SK-N-SH (cell line): ENCODE data around the gene ZXDC. TPM values are rescaled to one million over a fixed set of nuclear protein-coding genes. Genes with fewer than 3 reads are reported as not detected.

Experiments used
- CTCF ChIA-PET: fragments of 300-600, 350-600 bp; formaldehyde crosslinking; extraction: SDS; loops from one replicate; lab custom pipeline; 2021; lab: Yijun Ruan, JAX
- POLR2A ChIA-PET: fragments of 350-600 bp; sonication (Branson Sonifier 250); formaldehyde crosslinking; extraction: SDS; loops from one replicate; lab custom pipeline; 2020; ENCODE audit warnings: antibody characterized with exemption, inconsistent platforms; lab: Yijun Ruan, JAX
- DNase-seq: peaks from one replicate; pipeline ENCODE4 v3.0.0; 2012
- H2AFZ ChIP-seq: fragments of 200-600 bp; sonication (generic); 2 replicates; pipeline ENCODE4 v1.8.1; 2016; ENCODE audit warnings: antibody characterized with exemption, mild to moderate bottlenecking, low read depth
- H3F3A ChIP-seq: fragments of 200-600 bp; sonication (generic); replicated peaks from 2 replicates; pipeline ENCODE3; 2016; ENCODE audit warnings: antibody characterized with exemption, mild to moderate bottlenecking; ENCODE audit not compliant: insufficient read depth
- H3K27ac ChIP-seq, 2 experiments: fragments of 200-500 bp in 1 of 2; fragments of 200-600 bp in 1 of 2; sonication (Bioruptor generic) in 1 of 2; sonication (generic), shearing (Covaris generic) in 1 of 2; 2 replicates each; pipeline versions ENCODE4 v1.5.1 to v1.6.1; 2014 to 2016; ENCODE audit warnings: low read depth in 2 of 2, inconsistent platforms in 1 of 2, low read length in 1 of 2, mild to moderate bottlenecking in 1 of 2, mixed read lengths in 1 of 2
- H3K27me3 ChIP-seq: fragments of 200-600 bp; sonication (generic), shearing (Covaris generic); 2 replicates; pipeline ENCODE4 v1.6.1; 2016; ENCODE audit warnings: mixed run types; ENCODE audit not compliant: insufficient read depth
- H3K36me3 ChIP-seq, 2 experiments: fragments of 200-500 bp in 1 of 2; fragments of 200-600 bp in 1 of 2; sonication (Bioruptor generic) in 1 of 2; sonication (generic) in 1 of 2; replicated peaks in 1 of 2; 2 replicates each; pipeline versions ENCODE3 to v1.5.1; 2014 to 2016; ENCODE audit warnings: low read length in 1 of 2, mild to moderate bottlenecking in 1 of 2; ENCODE audit not compliant: insufficient read depth in 2 of 2, control insufficient read depth in 1 of 2
- H3K4me1 ChIP-seq, 2 experiments: fragments of 200-500 bp in 1 of 2; fragments of 200-600 bp in 1 of 2; sonication (Bioruptor generic) in 1 of 2; sonication (generic), shearing (Covaris generic) in 1 of 2; 2 replicates each; pipeline versions ENCODE4 v1.5.1 to v1.6.1; 2014 to 2016; ENCODE audit warnings: low read depth in 1 of 2, low read length in 1 of 2, mixed run types in 1 of 2; ENCODE audit not compliant: insufficient read depth in 2 of 2, control insufficient read depth in 1 of 2
- H3K4me2 ChIP-seq: fragments of 200-600 bp; sonication (generic), shearing (Covaris generic); 2 replicates; pipeline ENCODE4 v1.6.1; 2017; ENCODE audit warnings: mixed run types
- H3K4me3 ChIP-seq, 2 experiments: fragments of 200-500 bp in 1 of 2; fragments of 200-600 bp in 1 of 2; sonication (Bioruptor generic) in 1 of 2; sonication (generic), shearing (Covaris generic) in 1 of 2; 2 replicates each; pipeline versions ENCODE4 v1.5.1 to v1.8.1; 2014 to 2016; ENCODE audit warnings: low read depth in 2 of 2, inconsistent platforms in 1 of 2, low read length in 1 of 2, mild to moderate bottlenecking in 1 of 2, mixed read lengths in 1 of 2, moderate library complexity in 1 of 2
- H3K79me2 ChIP-seq: fragments of 200-600 bp; sonication (generic); 2 replicates; pipeline ENCODE4 v1.8.1; 2017; ENCODE audit warnings: mild to moderate bottlenecking; ENCODE audit not compliant: insufficient read depth
- H3K9ac ChIP-seq: fragments of 200-600 bp; sonication (generic); 2 replicates; pipeline ENCODE4 v1.6.1; 2017; ENCODE audit warnings: mixed run types
- H3K9me2 ChIP-seq: fragments of 200-600 bp; sonication (generic); 2 replicates; pipeline ENCODE4 v1.6.1; 2017; ENCODE audit warnings: mixed run types
- H3K9me3 ChIP-seq: fragments of 200-600 bp; sonication (generic); 2 replicates; pipeline ENCODE4 v1.6.1; 2017; ENCODE audit warnings: mixed run types, mild to moderate bottlenecking, moderate library complexity
- H4K20me1 ChIP-seq: fragments of 200-600 bp; sonication (generic); 2 replicates; pipeline ENCODE4 v1.6.1; 2017; ENCODE audit warnings: mild to moderate bottlenecking, mixed run types; ENCODE audit not compliant: insufficient read depth
- ELF1 ChIP-seq: IDR thresholded peaks from 2 replicates; pipeline ENCODE4 v1.4.0; 2012
- FOXJ3 ChIP-seq: sonication (generic); formaldehyde crosslinking; IDR thresholded peaks from 2 replicates; pipeline ENCODE4 v1.5.1; 2020; ENCODE audit warnings: mild to moderate bottlenecking, missing genetic modification reagents
- GATA2 ChIP-seq: sonication (generic); formaldehyde crosslinking; IDR thresholded peaks from 2 replicates; pipeline ENCODE4 v1.5.0; 2020; ENCODE audit warnings: mild to moderate bottlenecking, missing genetic modification reagents
- JUND ChIP-seq: IDR thresholded peaks from 2 replicates; pipeline ENCODE4 v1.4.0; 2012
- MXI1 ChIP-seq: IDR thresholded peaks from 2 replicates; pipeline ENCODE4 v1.6.1; 2012; ENCODE audit warnings: mild to moderate bottlenecking, low read depth, low read length, improper control_type of control experiment
- NFIC ChIP-seq: IDR thresholded peaks from 2 replicates; pipeline ENCODE4 v1.4.0; 2012; ENCODE audit warnings: borderline replicate concordance
- RCOR1 ChIP-seq: fragments of 150-350 bp; IDR thresholded peaks from 2 replicates; pipeline ENCODE4 v1.6.1; 2017; ENCODE audit warnings: antibody characterized with exemption, low read length
- TAF1 ChIP-seq: IDR thresholded peaks from 2 replicates; pipeline ENCODE4 v1.6.1; 2012; ENCODE audit warnings: low read depth, mild to moderate bottlenecking, low read length, moderate library complexity, borderline replicate concordance
- TCF12 ChIP-seq: IDR thresholded peaks from 2 replicates; pipeline ENCODE4 v1.4.0; 2012
- TEAD4 ChIP-seq: IDR thresholded peaks from 2 replicates; pipeline ENCODE4 v1.4.0; 2012; ENCODE audit warnings: mild to moderate bottlenecking, borderline replicate concordance; ENCODE audit not compliant: insufficient read depth
- WGBS: methylation state at CpG from one replicate; pipeline ENCODE4 v1.1.6; 2017; ENCODE audit warnings: low lambda C conversion rate; 5-methylcytosine and 5-hydroxymethylcytosine counted together
- polyA plus RNA-seq, 3 experiments: library from polyadenylated mRNA; depleted of rRNA; stranded (reverse); fragments of >200 nt; gene quantifications; 2 replicates each; pipeline ENCODE4 v1.2.3, GENCODE V29; 2012
- TF ChIP-seq, protein P1 (sequence below): IDR thresholded peaks from 2 replicates; pipeline ENCODE4 v1.6.1; 2012; ENCODE audit warnings: mild to moderate bottlenecking, low read depth, low read length, moderate library complexity

The ZXDC gene
- polyA plus RNA-seq, 1 of the 3 experiments (the other 2 are of a cell fraction) = 8.5 TPM

DNA sequence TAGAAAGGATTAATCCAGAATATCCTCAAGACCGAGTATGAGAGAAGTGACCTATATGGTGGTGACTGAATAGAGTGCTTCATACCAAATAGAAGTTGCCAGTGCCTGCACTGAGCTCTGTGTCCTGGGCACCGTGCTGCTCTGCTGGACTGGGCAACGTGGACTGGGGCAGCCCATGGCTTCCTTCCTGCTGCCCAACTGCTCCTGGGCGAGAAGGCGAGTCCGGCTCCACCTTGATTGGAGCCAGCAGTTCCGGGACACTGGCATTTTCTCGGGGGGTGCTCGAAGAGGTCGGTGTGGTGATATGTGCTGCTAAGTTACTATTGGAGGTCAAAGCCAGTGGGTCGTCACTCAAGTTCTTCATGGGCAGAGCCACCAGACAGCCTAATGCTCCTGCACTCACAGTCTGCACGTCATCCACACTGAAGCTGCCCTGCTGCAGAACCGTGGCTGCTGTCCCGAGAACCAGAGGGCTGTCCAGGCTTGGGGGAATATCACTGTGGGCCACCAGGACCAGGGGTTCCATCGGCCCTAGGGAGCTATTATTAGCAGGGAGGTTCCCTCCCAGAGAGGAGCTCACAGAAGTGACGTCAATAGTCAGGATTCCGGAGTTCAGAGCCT is 14.1 kb downstream of the ZXDC start:
- Histone ChIP-seq H3K27me3 (no peaks in the 10 kb centered on the region), H3K27ac (no peak overlapping the region), H4K20me1 (peaks cover 19% of the 10 kb centered on the region), H3K36me3 (peaks cover 46 to 90% of the 10 kb centered on the region in 2 experiments), H3K9me3 (no peaks in the 10 kb centered on the region), H3K4me3 (no peak overlapping the region), H2AFZ (no peak overlapping the region), H3K9me2 (no peaks in the 10 kb centered on the region), H3F3A (no peaks in the 10 kb centered on the region), H3K79me2 (no peaks in the 10 kb centered on the region), H3K9ac (no peak overlapping the region), H3K4me2 (no peak overlapping the region), H3K4me1 (peaks cover 0 to 2% of the 10 kb centered on the region in 2 experiments; a peak in 1 of 4 replicates)
- ChIA-PET POLR2A (no interaction called here), CTCF (interaction anchor here (0.9 to 1.3 kb wide), 3 partner anchors 10 to 72 kb away, joined by 3 to 5 read pairs (median 4); no protein-coding TSS in a partner anchor)
- 98% methylated on average over 13 of the region's 17 CpGs for WGBS
- no peak for DNase-seq
- TF ChIP-seq FOXJ3 (CRISPR knock-in tag) (no peak), ELF1 (no peak)

DNA sequence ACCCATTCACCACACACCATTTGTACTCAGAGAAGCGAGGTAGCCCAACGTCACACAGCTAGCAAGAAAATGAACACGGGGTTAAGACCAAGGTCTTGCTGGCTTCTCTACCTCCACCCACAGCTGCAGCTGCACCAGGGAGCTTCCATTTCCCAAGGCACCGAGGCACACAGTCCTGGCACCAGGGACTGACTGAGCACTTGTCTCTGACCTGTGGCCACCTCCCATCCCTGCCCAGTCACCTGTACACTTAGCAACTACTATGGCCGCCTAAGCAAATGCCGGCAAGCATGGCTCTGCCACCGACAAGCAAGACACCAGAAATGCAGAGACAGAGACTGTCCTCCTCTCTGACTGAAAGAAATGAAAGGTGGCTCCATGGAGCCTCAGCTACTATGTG is 15.3 kb downstream of the ZXDC start:
- 83% methylated on average over 6 of the region's 7 CpGs for WGBS
- POLR2A ChIA-PET = no interaction called here
- peaks cover 5% of the 10 kb centered on the region; the same call in 1 of the 2 replicates for H3K79me2 ChIP-seq
- TF ChIP-seq TAF1 (no peak), MXI1 (no peak), TEAD4 (no peak), TCF12 (no peak), RCOR1 (no peak), GATA2 (CRISPR knock-in tag) (no peak), NFIC (no peak)
- H3K9ac ChIP-seq = no peak overlapping the region
- no peak for DNase-seq
- no peaks in the 10 kb centered on the region for H3K27me3 ChIP-seq
- H3K4me1 ChIP-seq = peaks cover 0 to 2% of the 10 kb centered on the region in 2 experiments; a peak in 1 of 4 replicates
- no peaks in the 10 kb centered on the region for H3K9me2 ChIP-seq
- H4K20me1 ChIP-seq = peaks cover 26% of the 10 kb centered on the region
- CTCF ChIA-PET = no interaction called here
- no peak overlapping the region for H3K4me2 ChIP-seq
- H3K27ac ChIP-seq = no peak overlapping the region
- no peak overlapping the region for H3K4me3 ChIP-seq
- H3K36me3 ChIP-seq = peaks cover 45 to 85% of the 10 kb centered on the region in 2 experiments
- no peak overlapping the region for H2AFZ ChIP-seq
- no peaks in the 10 kb centered on the region for H3F3A ChIP-seq
- no peaks in the 10 kb centered on the region for H3K9me3 ChIP-seq

DNA sequence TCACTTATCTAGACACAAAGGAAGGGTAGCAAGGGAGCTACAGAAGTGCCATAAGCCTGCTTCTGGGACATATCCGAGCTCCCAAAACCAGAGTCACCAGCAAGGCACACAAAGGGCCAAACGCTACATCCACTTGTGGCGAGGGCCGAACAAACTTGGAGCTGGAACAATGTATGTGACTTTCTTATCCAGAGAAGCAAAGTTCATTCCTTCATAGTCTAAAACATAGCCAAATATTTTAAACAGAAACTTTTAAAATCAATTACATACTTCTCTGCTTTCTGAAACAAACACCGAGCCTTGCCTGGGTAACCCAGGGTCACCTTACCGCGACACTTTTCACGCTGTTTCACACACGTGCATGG is 15.9 kb downstream of the ZXDC start:
- no peaks in the 10 kb centered on the region for H3F3A ChIP-seq
- no peaks in the 10 kb centered on the region for H3K9me2 ChIP-seq
- H3K9me3 ChIP-seq = no peaks in the 10 kb centered on the region
- WGBS = 96% methylated on average over 9 of the region's 9 CpGs
- H3K27ac ChIP-seq = no peak overlapping the region
- TF ChIP-seq, protein P1, sequence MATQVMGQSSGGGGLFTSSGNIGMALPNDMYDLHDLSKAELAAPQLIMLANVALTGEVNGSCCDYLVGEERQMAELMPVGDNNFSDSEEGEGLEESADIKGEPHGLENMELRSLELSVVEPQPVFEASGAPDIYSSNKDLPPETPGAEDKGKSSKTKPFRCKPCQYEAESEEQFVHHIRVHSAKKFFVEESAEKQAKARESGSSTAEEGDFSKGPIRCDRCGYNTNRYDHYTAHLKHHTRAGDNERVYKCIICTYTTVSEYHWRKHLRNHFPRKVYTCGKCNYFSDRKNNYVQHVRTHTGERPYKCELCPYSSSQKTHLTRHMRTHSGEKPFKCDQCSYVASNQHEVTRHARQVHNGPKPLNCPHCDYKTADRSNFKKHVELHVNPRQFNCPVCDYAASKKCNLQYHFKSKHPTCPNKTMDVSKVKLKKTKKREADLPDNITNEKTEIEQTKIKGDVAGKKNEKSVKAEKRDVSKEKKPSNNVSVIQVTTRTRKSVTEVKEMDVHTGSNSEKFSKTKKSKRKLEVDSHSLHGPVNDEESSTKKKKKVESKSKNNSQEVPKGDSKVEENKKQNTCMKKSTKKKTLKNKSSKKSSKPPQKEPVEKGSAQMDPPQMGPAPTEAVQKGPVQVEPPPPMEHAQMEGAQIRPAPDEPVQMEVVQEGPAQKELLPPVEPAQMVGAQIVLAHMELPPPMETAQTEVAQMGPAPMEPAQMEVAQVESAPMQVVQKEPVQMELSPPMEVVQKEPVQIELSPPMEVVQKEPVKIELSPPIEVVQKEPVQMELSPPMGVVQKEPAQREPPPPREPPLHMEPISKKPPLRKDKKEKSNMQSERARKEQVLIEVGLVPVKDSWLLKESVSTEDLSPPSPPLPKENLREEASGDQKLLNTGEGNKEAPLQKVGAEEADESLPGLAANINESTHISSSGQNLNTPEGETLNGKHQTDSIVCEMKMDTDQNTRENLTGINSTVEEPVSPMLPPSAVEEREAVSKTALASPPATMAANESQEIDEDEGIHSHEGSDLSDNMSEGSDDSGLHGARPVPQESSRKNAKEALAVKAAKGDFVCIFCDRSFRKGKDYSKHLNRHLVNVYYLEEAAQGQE = no peak
- no peak for TF ChIP-seq JUND
- peaks cover 0 to 2% of the 10 kb centered on the region in 2 experiments; a peak in 1 of 4 replicates for H3K4me1 ChIP-seq
- peaks cover 29% of the 10 kb centered on the region for H4K20me1 ChIP-seq
- CTCF ChIA-PET = no interaction called here
- H3K36me3 ChIP-seq = peaks cover 49 to 85% of the 10 kb centered on the region in 2 experiments
- peaks cover 8% of the 10 kb centered on the region; the same call in 1 of the 2 replicates for H3K79me2 ChIP-seq
- POLR2A ChIA-PET = no interaction called here
- no peaks in the 10 kb centered on the region for H3K27me3 ChIP-seq
- no peak for DNase-seq
- H3K4me3 ChIP-seq = no peak overlapping the region
- no peak overlapping the region for H3K9ac ChIP-seq
- no peak overlapping the region for H2AFZ ChIP-seq
- no peak overlapping the region for H3K4me2 ChIP-seq
